Ishikawa (cell line): ENCODE measurements around the gene CFAP20DC.

Experiments used
- EP300 ChIP-seq: IDR thresholded peaks from 2 replicates; pipeline ENCODE4 v1.6.1; 2012; ENCODE audit warnings: borderline replicate concordance
- FOXM1 ChIP-seq: IDR thresholded peaks from 2 replicates; pipeline ENCODE4 v1.6.1; 2012; ENCODE audit warnings: low read depth, borderline replicate concordance
- MAX ChIP-seq: IDR thresholded peaks from 2 replicates; pipeline ENCODE4 v1.6.1; 2012
- USF1 ChIP-seq: IDR thresholded peaks from 2 replicates; pipeline ENCODE4 v1.6.1; 2012
- ZBTB7A ChIP-seq: IDR thresholded peaks from 2 replicates; pipeline ENCODE4 v1.6.1; 2012; ENCODE audit warnings: low read depth

DNA sequence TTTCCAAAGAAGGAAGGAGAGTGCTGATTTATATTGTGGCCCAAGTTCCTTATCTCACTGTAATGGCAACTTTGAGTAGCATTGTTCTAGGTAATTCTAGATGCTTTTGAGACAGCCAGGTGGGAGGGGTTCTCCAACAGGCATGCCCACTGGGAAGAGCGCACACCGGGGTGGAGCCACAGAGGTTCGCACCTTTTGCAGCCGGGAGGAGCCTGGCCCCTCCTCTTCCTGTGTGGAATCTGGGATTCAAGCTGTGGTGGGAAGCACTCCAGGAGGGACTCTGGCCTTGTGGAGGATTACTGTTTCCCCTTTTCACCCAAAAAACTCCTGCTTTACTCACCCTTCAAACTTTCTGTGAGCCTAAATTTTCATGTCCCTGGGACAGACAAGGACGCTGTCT is 53.1 kb downstream of the CFAP20DC start:
- TF ChIP-seq EP300 (no peak), FOXM1 (no peak), MAX (no peak), ZBTB7A (no peak), USF1 (no peak)
